Tibial nerve (tissue), 4 donors: ENCODE results near the gene EPS8. TPM values are rescaled to one million over a fixed set of nuclear protein-coding genes. Genes with fewer than 3 reads are reported as not detected.
"Not testable (repeated sequence)": the region's sequence is repeated elsewhere in the genome, so short reads cannot be mapped to it uniquely, and the experiment has no call there.

Experiments used
- DNase-seq, 2 donors: peaks; one replicate each; pipeline ENCODE4 v3.0.0-alpha.2; 2019; ENCODE audit warnings: low spot score in 2 of 2
- H3K27ac ChIP-seq, 4 donors: fragments of 200-600 bp; sonication (generic) in 3 of 4; one replicate each; pipeline ENCODE4 v1.5.1; 2017 to 2019; ENCODE audit warnings: mild to moderate bottlenecking in 1 of 4
- H3K27me3 ChIP-seq, 2 donors: fragments of 200-600 bp; sonication (generic) in 1 of 2; one replicate each; pipeline versions ENCODE4 v1.5.1 to v1.6.0; 2017 to 2019
- H3K36me3 ChIP-seq, 3 donors: fragments of 200-600 bp; sonication (generic); one replicate each; pipeline ENCODE4 v1.5.1; 2018 to 2019
- H3K4me1 ChIP-seq, 4 donors: fragments of 200-600 bp; sonication (generic) in 3 of 4; one replicate each; pipeline ENCODE4 v1.5.1; 2017 to 2019
- H3K4me3 ChIP-seq, 4 donors: fragments of 200-600 bp; sonication (generic) in 3 of 4; one replicate each; pipeline ENCODE4 v1.5.1; 2017 to 2019; ENCODE audit warnings: mild to moderate bottlenecking in 1 of 4, moderate library complexity in 1 of 4
- H3K9me3 ChIP-seq, 4 donors: fragments of 200-600 bp; sonication (generic) in 3 of 4; one replicate each; pipeline ENCODE4 v1.5.1; 2017 to 2019
- CTCF ChIP-seq, 5 experiments: fragments of 200-600 bp in 3 of 5; fragments of 450-650 bp in 2 of 5; sonication (generic) in 3 of 5; IDR thresholded peaks; one replicate each; pipeline ENCODE4 v1.5.1; 2016 to 2019; ENCODE audit warnings: antibody characterized with exemption in 5 of 5, mild to moderate bottlenecking in 3 of 5, moderate library complexity in 2 of 5
- EP300 ChIP-seq, 2 donors: sonication (generic); formaldehyde crosslinking; IDR thresholded peaks; one replicate each; pipeline ENCODE4 v1.6.1; 2017; ENCODE audit warnings: antibody characterized with exemption in 2 of 2, mild to moderate bottlenecking in 1 of 2
- POLR2A ChIP-seq, 2 donors: fragments of 450-650 bp; IDR thresholded peaks; one replicate each; pipeline ENCODE4 v1.6.1; 2017; ENCODE audit warnings: antibody characterized with exemption in 2 of 2, mild to moderate bottlenecking in 2 of 2, moderate library complexity in 2 of 2
- WGBS, 2 donors: methylation state at CpG; one replicate each; pipeline ENCODE4 v1.1.5; 2018; 5-methylcytosine and 5-hydroxymethylcytosine counted together
- total RNA-seq, 4 donors: library from RNA; depleted of rRNA; stranded (reverse); fragments of >200 nt; gene quantifications; one replicate each; pipeline ENCODE4 v1.1.0, GENCODE V29; 2016

Gene EPS8
- total RNA-seq, 4 donors from 2014 or later, result 153 to 215 (median 193) TPM

GRCh38 chr12:15620741-15621539, 168.2 kb downstream of the EPS8 start:
- peak overlapping the region in 2 of 4 donors; percentile 6 for H3K27ac ChIP-seq
- TF ChIP-seq POLR2A (IDR thresholded peaks at IDR 0.05) (no peak), EP300 (IDR thresholded peaks at IDR 0.05) (no peak), CTCF (IDR thresholded peaks at IDR 0.05) (no peak)
- H3K9me3 ChIP-seq, result no peaks in the 10 kb centered on the region
- no peaks in the 10 kb centered on the region for H3K27me3 ChIP-seq
- WGBS, 2 donors, result 51 to 55% methylated on average over 4 of the region's 4 CpGs
- peaks cover 0 to 7% (median 0%) of the 10 kb centered on the region in 4 donors for H3K4me1 ChIP-seq
- no peak for DNase-seq
- H3K36me3 ChIP-seq, result peaks cover 0 to 47% (median 0%) of the 10 kb centered on the region in 3 donors
- H3K4me3 ChIP-seq, result no peak overlapping the region

GRCh38 chr12:15616495-15616894, 172.7 kb downstream of the EPS8 start:
- peaks cover 0 to 24% (median 0%) of the 10 kb centered on the region in 4 donors for H3K9me3 ChIP-seq
- not testable (repeated sequence) for H3K4me3 ChIP-seq, H3K4me1 ChIP-seq, DNase-seq, H3K27ac ChIP-seq, H3K27me3 ChIP-seq
- H3K36me3 ChIP-seq, result peaks cover 0 to 20% (median 0%) of the 10 kb centered on the region in 3 donors
- 94% methylated on average over 8 of the region's 8 CpGs for WGBS, 2 donors

- TF ChIP-seq EP300 (IDR thresholded peaks at IDR 0.05) (no peak), CTCF (IDR thresholded peaks at IDR 0.05) (no peak), POLR2A (IDR thresholded peaks at IDR 0.05) (no peak)
- 58 to 78% methylated on average over 1 of the region's 1 CpG for WGBS, 2 donors
- Histone ChIP-seq H3K9me3 (peaks cover 0 to 24% (median 0%) of the 10 kb centered on the region in 4 donors), H3K27ac (no peak overlapping the region), H3K27me3 (no peaks in the 10 kb centered on the region), H3K36me3 (peaks cover 0 to 11% (median 0%) of the 10 kb centered on the region in 3 donors), H3K4me1 (no peaks in the 10 kb centered on the region), H3K4me3 (no peak overlapping the region)
- no peak for DNase-seq
Measured at GRCh38 chr12:15613981-15614380, 175.2 kb downstream of the EPS8 start.

GRCh38 chr12:15608941-15609340, 180.2 kb downstream of the EPS8 start:
- Histone ChIP-seq H3K27ac (no peak overlapping the region), H3K36me3 (no peaks in the 10 kb centered on the region), H3K4me1 (no peaks in the 10 kb centered on the region), H3K4me3 (no peak overlapping the region), H3K27me3 (no peaks in the 10 kb centered on the region), H3K9me3 (peaks cover 0 to 19% (median 0%) of the 10 kb centered on the region in 4 donors)
- 78 to 83% methylated on average over 1 of the region's 1 CpG for WGBS, 2 donors
- TF ChIP-seq EP300 (IDR thresholded peaks at IDR 0.05), result no peak
- TF ChIP-seq CTCF (IDR thresholded peaks at IDR 0.05), result no peak
- TF ChIP-seq POLR2A (IDR thresholded peaks at IDR 0.05), result no peak
- no peak for DNase-seq

GRCh38 chr12:15608406-15608805, 180.8 kb downstream of the EPS8 start:
- no peaks in the 10 kb centered on the region for H3K36me3 ChIP-seq
- no peak overlapping the region for H3K4me3 ChIP-seq
- DNase-seq, result no peak
- 36 to 38% methylated on average over 1 of the region's 1 CpG for WGBS, 2 donors
- TF ChIP-seq CTCF (IDR thresholded peaks at IDR 0.05) (no peak), POLR2A (IDR thresholded peaks at IDR 0.05) (no peak), EP300 (IDR thresholded peaks at IDR 0.05) (no peak)
- H3K9me3 ChIP-seq, result peaks cover 0 to 13% (median 0%) of the 10 kb centered on the region in 4 donors
- H3K27ac ChIP-seq, result no peak overlapping the region
- H3K4me1 ChIP-seq, result no peaks in the 10 kb centered on the region
- H3K27me3 ChIP-seq, result no peaks in the 10 kb centered on the region
